ENCODE data around the gene CNTNAP2. TPM values are rescaled to one million over a fixed set of nuclear protein-coding genes. Genes with fewer than 3 reads are reported as not detected.

The CNTNAP2 gene
- total and polyA plus RNA-seq, 2 of the 13 experiments (the other 11 are each of a cell fraction or from before 2014, with no cell fraction given) = 0.40 to 0.42 TPM

DNA sequence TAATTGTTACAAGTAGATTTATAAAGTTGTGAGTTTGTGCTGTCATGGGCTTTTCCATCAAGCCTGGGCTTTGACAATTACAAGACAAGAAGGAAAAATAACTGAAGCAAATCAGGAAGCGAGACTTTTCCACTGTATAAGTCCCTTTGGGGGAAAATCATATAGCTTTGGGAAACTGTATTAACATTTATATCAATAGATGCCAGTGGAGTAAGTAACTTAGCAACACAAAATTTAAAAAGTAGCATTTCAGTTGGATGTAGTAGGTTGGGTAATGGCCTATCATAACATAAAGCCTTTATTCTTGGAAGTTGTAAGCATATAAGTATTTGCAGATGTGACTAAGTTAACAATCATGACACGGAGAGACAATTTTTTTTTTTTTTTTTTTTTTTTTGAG lies 931.1 kb downstream of the CNTNAP2 start:
- Histone ChIP-seq H3K4me3 (replicated peaks in 1 of 3; ENCODE audit: insufficient read depth in 1 of 3, low read depth in 2 of 3, low read length in 3 of 3) (no peak overlapping the region), H3K9ac (ENCODE audit: insufficient read depth, low read depth, low read length) (no peak overlapping the region), H4K20me1 (ENCODE audit: insufficient read depth, low read length) (no peaks in the 10 kb centered on the region), H3K79me2 (ENCODE audit: insufficient read depth, low read length) (no peaks in the 10 kb centered on the region), H3K4me2 (ENCODE audit: low read depth, low read length) (no peak overlapping the region), H3K36me3 (replicated peaks in 1 of 2; ENCODE audit: control insufficient read depth in 1 of 2, insufficient read depth in 2 of 2, low read length in 2 of 2) (no peaks in the 10 kb centered on the region), H2AFZ (ENCODE audit: low read length) (no peak overlapping the region), H3K27me3 (ENCODE audit: control insufficient read depth in 1 of 2, insufficient read depth in 2 of 2, low read length in 2 of 2) (no peaks in the 10 kb centered on the region), H3K27ac (ENCODE audit: extremely low read length, insufficient read depth, low read length) (no peak overlapping the region), H3K4me1 (ENCODE audit: insufficient read depth, low read length) (no peaks in the 10 kb centered on the region), H3K9me3 (ENCODE audit: low read length) (peaks cover 46% of the 10 kb centered on the region)
- DNase-seq (ENCODE audit: low spot score) (no peak), ATAC-seq (no peak), FAIRE-seq (no peak)
- WGBS (ENCODE audit: low lambda C conversion rate) = 0% methylated on average over 2 of the region's 2 CpGs
- POLR2A ChIA-PET = no interaction called here
- CTCF ChIA-PET (ENCODE audit: low intra/inter-chr PET ratio, low total read pairs) = no interaction called here
- in situ Hi-C loops (cut with HindIII; ENCODE audit: extremely low pct_ligation_motif_present, low pct_unique_long_range_greater_than_20kb) (no loop called here), intact Hi-C loops (cut with micrococcal nuclease; ENCODE audit: unreplicated experiment) (no loop called here)
- TF ChIP-seq, protein P1, sequence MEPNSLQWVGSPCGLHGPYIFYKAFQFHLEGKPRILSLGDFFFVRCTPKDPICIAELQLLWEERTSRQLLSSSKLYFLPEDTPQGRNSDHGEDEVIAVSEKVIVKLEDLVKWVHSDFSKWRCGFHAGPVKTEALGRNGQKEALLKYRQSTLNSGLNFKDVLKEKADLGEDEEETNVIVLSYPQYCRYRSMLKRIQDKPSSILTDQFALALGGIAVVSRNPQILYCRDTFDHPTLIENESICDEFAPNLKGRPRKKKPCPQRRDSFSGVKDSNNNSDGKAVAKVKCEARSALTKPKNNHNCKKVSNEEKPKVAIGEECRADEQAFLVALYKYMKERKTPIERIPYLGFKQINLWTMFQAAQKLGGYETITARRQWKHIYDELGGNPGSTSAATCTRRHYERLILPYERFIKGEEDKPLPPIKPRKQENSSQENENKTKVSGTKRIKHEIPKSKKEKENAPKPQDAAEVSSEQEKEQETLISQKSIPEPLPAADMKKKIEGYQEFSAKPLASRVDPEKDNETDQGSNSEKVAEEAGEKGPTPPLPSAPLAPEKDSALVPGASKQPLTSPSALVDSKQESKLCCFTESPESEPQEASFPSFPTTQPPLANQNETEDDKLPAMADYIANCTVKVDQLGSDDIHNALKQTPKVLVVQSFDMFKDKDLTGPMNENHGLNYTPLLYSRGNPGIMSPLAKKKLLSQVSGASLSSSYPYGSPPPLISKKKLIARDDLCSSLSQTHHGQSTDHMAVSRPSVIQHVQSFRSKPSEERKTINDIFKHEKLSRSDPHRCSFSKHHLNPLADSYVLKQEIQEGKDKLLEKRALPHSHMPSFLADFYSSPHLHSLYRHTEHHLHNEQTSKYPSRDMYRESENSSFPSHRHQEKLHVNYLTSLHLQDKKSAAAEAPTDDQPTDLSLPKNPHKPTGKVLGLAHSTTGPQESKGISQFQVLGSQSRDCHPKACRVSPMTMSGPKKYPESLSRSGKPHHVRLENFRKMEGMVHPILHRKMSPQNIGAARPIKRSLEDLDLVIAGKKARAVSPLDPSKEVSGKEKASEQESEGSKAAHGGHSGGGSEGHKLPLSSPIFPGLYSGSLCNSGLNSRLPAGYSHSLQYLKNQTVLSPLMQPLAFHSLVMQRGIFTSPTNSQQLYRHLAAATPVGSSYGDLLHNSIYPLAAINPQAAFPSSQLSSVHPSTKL (CRISPR knock-in tag; IDR thresholded peaks at IDR 0.05) = no peak
- TF ChIP-seq SSRP1 (CRISPR knock-in tag; IDR thresholded peaks at IDR 0.05) (no peak), MEIS1 (CRISPR knock-in tag; IDR thresholded peaks at IDR 0.05; ENCODE audit: borderline replicate concordance) (no peak), ZBTB2 (CRISPR knock-in tag; IDR thresholded peaks at IDR 0.05; ENCODE audit: low read depth) (no peak), GLMP (CRISPR knock-in tag; IDR thresholded peaks at IDR 0.05; ENCODE audit: borderline replicate concordance) (no peak), EHMT2 (IDR thresholded peaks at IDR 0.05; ENCODE audit: borderline replicate concordance, low read depth, low read length) (no peak)
- TF ChIP-seq, protein P2, sequence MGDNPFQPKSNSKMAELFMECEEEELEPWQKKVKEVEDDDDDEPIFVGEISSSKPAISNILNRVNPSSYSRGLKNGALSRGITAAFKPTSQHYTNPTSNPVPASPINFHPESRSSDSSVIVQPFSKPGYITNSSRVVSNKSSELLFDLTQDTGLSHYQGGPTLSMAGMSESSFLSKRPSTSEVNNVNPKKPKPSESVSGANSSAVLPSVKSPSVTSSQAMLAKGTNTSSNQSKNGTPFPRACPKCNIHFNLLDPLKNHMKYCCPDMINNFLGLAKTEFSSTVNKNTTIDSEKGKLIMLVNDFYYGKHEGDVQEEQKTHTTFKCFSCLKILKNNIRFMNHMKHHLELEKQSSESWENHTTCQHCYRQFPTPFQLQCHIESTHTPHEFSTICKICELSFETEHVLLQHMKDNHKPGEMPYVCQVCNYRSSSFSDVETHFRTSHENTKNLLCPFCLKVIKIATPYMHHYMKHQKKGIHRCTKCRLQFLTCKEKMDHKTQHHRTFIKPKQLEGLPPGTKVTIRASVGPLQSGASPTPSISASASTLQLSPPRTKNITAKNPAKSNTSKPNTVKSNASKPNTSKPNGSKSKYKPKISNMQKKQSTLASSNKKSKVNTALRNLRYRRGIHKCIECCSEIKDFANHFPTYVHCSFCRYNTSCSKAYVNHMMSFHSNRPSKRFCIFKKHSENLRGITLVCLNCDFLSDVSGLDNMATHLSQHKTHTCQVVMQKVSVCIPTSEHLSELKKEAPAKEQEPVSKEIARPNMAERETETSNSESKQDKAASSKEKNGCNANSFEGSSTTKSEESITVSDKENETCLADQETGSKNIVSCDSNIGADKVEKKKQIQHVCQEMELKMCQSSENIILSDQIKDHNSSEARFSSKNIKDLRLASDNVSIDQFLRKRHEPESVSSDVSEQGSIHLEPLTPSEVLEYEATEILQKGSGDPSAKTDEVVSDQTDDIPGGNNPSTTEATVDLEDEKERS (CRISPR knock-in tag; IDR thresholded peaks at IDR 0.05) = no peak
- BruUV-seq (replicated peaks) = no TSS peak
